GM21723 (cell line): ENCODE results near the gene ATG101.

Experiments used
- ATAC-seq: cut with Tn5 transposase; IDR thresholded peaks from one replicate; pipeline ENCODE4 v1.9.1; 2021; ENCODE audit warnings: mild to moderate bottlenecking, moderate library complexity; ENCODE audit not compliant: unreplicated experiment

The ATG101 gene

DNA sequence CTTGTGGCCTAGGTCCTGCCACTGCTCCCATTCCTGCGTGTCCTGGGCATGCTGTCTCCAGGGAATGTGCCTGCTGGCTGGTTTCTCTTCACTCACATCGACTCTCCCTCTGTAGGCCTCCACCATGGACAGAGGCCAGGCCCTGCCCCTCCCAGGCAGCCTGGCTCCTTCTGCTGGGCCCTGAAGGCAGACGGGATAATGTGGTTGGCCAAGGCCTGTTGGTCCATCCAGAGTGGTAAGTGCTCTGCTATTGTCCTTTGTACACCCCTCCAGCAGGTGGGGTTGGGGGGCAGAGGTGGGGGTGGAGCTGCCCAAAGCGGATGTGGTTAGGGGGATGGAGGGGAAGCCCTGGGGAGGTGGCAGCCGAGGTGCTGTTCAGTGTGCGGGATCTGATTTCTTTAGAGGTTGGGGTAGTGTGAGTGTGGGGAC is 28.1 kb upstream of the ATG101 start:
- ATAC-seq = no peak

DNA sequence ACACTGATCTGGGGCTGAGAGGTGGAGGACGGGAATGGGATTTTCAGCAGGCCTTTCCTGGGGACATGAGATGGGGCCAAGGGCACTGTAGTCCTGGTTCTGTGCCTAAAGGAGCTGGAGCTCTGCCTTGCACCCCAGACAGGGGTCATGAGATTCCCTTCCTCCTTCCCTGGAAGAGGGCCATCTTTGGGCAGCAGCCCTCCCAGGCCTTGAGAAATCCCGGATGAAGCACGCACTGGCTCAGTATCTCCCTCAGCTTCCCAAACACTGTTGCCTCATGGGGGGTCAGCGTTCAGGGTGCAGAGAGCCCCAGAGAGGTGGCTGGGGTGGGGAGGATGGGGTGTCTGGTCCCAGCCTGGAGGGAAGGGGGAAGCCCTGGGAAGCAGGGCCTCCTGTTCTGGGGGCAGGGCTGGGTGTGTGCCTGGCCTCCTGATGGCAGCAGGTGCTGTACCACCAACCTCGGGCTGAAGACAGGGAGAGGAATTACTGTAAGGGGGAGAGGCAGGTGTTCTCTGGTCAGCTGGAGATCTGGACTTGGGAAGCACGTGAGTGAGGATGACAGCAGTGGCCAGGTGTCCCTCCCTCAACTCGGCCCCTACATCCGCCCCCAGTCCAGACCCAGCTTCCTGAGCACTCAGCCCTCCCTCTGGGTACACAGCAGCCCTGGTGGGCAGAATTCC is 26.9 kb upstream of the ATG101 start:
- no peak for ATAC-seq

DNA sequence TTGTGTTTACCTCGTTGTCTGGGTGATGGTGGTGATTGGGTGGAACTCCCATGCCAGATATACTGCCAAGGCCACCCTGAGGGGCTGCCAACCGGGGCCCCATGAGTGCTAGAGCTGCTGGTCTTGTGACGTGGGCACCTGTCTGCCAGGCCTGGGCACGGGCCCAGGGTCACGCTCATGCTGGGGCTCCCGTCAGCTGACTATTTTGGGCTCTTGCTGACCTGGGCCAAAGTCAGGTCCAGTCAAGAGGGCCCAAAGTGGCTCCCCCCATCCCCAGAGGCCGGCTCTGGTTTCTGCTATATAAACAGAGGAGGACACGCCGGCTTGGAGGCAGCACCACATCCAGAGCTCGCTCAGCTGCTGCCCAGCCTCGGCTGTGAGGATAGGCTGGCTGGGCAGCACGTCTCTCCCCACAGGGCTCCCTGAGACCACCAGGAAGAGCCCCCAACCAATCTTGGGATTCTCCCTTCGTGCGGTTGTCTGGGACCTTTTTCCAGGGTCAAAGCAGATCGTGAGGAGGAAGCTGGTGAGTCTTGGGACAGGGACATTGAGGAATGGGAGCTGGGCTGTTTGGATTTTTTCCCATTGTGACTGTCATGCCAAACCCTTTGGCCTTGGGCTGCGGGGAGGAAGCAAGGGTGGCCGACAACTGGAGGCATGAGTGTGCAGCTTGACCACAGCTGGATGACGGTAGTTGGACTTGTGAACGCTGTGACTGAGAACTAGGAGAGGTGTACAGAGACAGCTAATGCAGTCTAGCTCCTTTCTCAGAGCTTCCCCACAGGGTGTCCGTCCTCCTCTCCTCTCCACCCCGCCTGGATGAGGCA is 26.2 kb upstream of the ATG101 start:
- no peak for ATAC-seq

DNA sequence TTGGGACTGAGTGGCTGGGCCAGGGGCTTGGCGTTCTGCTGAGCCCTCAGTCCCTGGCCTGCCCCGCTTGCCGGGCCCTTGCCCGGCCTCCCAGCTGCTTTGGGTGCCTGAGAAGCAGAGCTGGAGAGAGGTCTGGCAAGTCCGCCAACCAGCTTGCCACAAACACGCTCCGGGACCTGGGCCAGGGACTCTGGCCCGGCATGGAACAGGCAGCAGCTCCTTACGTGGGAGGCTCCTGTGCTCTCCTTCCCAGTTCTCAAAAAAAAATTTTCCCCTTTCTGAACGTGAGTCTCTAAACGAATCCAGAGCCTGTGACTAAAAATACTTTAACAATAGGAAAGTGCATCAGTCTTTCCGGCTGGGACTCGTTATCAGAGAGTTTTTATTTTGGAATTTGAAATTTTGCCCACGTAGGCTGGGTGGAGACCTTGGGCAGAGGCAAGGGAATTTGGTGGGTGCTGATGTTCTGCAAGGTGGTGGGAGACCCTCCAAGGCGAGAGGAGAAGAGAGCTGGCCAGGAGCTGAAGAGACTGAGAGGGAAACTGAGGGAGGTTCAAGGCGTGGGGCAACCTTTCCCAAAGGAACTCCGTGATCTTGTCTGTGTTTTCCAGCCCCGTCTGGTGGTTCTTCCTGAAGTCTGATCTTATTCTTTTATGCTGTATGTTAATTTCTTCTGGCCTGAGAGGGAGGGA is 25.3 kb upstream of the ATG101 start:
- no peak for ATAC-seq

DNA sequence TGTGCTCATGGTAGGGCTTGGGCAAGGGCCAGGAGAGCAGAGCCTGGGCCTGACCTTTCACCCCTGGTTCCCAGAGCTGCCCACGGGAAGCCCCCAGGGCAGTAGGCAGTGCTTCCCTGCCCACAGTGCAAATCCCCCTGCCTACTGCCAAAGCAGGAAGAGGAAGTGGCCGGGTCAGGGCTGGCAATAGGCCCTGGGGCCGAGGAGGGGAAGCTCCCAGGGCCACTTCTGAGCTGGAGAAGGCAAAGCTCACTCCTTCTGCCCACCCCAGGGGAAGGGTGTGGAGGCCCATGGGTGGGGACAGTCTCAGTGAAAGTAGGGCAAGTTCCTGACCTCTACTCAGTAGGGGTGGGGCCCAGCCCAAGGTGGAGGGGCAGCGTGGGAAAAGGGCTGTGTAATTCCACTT is 24.0 kb upstream of the ATG101 start:
- ATAC-seq = no peak

DNA sequence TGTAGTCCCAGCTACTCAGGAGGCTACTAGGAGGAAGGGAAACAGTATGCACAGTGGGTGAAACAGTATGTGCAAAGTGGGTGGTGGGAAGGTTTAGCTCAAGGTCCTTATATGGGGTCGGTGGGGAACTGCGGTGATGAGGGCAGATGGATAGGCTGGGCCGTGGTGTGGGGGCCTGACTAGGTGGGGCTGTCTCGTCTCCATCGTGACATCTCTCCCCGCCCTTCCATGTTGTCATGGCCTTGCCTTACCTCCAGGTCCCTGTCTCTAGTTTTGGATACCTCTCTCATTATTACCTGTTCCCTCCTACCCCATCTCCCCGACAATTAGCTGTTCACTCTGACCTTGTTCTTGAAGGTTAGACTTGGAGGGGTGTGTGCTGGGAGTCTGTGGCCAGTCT is 22.9 kb upstream of the ATG101 start:
- ATAC-seq = no peak

DNA sequence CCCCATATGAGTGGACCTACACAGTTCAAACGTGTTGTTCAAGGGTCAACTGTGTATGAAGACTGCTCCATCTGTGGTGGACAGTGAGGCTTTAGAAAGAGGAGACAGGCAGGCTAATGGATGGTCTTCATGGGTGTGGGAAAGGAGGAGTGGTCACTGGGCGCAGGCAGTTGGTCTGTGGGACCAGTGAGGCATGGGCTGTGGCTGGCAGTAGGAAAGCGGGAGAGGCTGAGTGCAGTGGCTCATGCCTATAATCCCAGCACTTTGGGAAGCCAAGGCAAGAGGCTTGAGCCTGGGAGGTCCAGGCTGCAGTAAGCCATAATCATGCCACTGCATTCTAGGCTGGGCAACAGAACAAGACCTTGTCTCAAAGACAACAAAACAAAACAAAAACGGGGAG is 20.5 kb upstream of the ATG101 start:
- no peak for ATAC-seq

DNA sequence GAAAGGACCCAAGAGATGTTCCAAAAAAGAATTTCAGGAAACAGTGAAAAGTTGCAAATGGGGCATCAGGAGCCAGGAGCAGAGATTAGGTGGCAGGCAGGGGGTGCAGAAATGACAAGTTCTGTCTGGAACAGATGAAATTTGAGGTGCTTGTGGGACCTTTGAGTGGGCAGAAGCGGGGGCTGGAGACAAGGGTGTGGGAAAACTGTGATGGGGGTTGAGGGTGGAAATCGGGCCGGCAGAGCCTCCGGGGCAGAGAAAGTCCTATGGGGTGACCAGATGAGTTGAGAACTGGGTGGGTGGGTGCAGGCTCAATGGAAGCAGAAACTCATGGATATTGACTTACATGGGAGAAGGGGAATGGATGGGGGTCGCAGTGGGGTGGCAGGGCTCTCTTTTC is 20.1 kb upstream of the ATG101 start:
- ATAC-seq = no peak

DNA sequence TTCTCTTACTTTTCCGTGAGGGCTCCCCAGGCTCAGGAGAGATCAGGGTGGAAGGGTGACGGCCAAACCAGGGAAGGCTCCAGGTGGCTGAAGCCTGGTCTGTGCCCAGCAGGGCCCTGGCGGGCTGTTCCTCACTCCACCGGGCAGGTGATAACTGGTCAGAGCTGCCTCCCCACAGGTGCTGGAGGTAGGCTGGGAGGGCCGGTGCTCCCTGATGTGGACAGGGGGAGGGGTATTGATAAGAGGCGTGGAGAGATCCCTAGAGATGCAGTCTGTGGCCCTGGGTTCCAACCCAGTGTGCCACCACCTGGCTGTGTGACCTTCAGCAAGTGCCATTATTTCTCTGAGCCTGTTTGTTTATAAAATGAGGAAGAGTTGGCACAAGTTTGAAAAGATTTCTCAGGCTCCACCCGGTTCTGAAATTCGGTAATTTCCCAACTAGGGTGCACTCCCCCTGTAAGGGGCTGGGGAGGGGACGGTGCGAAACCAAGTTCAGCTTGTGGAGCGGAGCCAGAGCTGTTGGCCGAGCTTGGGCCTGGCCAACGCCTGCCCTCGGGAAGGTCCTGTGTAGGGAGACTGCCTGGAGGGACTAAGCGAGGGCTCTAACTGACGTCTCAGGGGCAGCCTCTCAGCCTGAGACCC is 19.5 kb upstream of the ATG101 start:
- ATAC-seq = no peak

DNA sequence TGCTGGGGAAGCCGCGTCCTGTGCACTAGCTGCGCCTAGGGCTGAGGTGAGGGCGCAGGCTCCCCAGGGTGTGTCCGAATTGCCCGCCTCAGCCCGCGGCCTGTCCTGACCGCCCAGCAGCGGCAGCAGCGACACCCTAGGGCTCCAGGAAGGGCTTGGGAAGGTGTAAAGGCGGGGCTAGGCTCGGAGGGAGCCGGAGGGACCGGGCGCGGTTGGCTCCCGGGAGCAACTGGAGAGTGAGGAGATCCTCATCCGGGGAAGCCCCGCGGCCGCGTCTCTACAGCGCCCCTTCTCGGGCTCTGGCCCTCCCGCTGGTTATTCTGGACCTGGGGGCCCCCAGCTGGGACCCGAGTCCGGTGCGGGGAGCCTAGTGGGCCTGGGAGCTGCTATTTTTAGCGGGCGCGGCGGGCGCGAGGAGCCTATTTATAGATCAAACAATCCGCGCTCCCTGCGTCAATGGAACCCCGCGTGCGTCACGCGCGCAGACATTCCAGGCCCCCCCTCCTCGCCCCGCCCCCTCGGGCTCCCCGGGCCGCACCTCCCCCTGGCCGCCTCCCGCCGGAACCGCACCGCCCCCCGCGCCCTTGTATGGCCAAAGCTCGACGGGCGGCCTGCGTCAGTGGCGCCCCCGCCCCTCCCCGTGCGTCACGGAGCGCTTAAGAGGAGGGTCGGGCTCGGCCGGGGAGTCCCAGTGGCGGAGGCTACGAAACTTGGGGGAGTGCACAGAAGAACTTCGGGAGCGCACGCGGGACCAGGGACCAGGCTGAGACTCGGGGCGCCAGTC is 18.8 kb upstream of the ATG101 start, which contains the start of gene NR4A1:
NR4A1 (plus strand) TSS at position 685 of the 784 bp plus-strand sequence. CDS start 2,887 bp downstream, outside the sequence.
- ATAC-seq = peak; percentile 83

DNA sequence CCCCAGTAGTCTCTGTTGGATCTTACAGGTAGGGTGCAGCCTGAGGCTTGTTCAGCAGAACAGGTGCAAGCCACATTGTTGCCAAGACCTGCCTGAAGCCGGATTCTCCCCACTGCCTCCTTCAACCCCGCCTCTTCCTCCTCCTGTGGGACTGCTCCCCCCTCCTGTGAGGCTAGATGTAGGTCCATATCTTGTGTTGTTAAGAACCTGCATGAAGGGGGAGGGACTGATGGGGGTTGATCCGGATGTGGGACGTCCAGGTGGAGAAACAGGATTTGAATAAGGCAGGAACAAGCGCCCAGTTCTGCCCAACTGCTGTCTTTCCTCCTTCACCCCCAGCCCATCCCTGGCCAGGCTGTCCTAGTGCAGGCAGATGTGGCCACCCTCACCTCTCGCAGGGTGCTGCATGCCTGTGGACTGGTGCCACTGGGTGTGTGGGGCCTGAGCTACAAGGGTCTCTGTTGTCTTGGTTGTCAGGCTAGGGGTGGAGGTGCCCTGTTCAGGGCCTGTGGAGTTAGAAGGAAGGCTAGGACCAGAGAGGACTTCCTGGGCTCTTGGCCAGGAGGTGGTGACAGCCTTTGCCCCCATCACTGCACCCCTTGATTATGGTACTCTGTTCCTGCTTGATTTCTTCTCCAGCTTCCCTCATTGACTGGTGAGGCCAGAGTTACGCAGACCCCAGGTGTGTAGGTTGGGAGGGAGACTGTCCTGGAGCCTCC is 17.2 kb upstream of the ATG101 start:
- ATAC-seq = no peak

DNA sequence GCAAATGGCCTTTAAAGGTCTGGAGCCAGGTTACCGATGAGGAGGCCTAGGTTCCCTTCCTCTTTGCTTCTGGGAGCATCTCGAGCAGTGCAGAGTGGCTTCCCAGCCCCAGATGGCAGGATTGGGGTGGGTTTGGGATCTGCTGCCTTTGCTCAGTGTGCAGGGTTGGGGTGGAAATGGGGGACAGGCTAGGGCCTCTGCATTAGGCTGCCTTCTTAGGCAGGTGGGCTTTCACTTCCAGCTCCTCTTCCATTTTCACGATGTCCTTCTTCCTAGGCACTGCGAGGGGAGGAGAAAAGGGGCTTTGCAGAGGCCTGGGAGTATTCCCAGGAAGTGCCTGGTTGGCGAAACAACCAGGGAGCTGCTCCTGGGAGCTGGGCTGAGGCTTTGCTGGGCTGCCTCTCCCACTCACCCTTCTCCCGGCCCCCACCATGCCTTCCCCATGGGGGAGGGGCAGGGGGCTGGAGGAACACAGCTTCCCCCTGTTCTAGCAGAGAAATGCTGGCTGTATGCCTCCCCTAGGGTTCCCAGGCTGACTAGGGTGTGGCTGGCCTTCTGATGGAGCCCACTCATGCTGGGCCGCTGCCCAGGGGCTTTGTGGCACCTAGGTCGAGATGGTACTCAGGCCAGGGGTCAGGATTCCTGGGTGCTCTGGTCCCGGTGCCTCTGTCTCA is 16.1 kb upstream of the ATG101 start:
- no peak for ATAC-seq

DNA sequence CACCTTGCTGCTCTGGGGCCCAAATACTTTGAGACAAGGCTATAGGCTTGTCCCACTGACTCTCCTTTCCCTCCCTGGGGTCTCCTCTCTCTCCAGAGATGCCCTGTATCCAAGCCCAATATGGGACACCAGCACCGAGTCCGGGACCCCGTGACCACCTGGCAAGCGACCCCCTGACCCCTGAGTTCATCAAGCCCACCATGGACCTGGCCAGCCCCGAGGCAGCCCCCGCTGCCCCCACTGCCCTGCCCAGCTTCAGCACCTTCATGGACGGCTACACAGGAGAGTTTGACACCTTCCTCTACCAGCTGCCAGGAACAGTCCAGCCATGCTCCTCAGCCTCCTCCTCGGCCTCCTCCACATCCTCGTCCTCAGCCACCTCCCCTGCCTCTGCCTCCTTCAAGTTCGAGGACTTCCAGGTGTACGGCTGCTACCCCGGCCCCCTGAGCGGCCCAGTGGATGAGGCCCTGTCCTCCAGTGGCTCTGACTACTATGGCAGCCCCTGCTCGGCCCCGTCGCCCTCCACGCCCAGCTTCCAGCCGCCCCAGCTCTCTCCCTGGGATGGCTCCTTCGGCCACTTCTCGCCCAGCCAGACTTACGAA is 15.4 kb upstream of the ATG101 start:
- no peak for ATAC-seq

DNA sequence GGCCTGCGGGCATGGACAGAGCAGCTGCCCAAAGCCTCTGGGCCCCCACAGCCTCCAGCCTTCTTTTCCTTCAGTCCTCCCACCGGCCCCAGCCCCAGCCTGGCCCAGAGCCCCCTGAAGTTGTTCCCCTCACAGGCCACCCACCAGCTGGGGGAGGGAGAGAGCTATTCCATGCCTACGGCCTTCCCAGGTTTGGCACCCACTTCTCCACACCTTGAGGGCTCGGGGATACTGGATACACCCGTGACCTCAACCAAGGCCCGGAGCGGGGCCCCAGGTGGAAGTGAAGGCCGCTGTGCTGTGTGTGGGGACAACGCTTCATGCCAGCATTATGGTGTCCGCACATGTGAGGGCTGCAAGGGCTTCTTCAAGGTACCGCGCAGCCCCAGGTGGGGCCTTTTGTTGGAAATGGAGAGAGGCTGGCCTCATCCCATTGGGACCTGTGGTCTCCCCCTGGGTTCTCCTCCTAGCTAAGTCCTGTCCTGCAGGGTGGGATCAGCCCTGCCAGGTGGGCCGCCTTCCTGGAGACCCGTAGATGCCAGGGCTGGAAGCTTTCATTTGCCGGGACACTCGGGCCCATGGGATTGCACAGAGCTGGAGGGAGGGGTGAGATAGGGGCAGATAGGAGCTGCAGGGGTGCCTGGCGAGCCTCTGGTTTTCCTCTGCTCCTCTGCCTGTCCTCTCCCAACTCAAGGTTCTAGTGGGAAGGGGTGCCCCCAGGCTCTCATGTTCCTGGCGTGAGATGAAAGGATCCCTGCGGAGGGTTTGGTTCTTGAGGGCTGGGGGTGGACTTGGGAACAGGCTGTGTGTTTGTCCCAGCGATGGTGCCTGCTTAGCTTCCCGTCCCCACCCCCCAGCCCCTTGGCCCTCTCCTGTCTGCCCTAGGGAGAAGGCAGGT is 14.7 kb upstream of the ATG101 start:
- ATAC-seq = no peak

DNA sequence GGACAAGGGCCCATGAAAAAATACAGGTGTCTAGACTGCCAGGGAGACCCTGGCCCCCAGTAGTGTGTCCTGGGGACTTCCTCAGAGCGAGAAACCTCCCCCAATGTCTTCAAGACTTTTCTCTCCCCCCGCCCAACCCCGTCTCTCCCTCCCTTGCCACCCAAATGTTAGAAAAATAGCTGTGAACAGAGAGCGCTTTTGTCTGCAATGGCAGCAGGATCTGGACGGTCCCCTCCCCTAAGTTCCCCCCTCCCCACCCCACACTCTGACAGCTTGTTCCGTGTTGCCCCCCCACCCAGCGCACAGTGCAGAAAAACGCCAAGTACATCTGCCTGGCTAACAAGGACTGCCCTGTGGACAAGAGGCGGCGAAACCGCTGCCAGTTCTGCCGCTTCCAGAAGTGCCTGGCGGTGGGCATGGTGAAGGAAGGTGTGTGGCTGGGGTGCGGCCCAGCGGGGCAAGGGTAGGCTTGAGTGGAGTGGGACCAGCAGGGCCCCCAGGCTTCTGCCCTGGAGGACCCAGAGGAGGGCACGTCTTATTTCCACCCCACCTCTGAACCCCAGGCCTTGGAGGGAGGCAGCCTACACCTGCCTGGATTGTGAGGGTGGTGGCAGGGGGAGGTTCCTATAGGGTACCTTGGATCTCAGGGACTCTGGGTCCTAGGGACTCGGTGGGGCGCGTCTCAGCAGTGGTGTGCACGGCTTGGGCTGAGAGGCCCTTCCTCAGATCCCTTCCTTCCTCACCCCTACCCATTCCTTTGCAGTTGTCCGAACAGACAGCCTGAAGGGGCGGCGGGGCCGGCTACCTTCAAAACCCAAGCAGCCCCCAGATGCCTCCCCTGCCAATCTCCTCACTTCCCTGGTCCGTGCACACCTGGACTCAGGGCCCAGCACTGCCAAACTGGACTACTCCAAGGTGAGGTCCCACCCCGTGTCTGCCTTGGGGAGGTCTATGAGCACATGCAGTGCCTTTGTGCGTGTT is 13.8 kb upstream of the ATG101 start:
- no peak for ATAC-seq

DNA sequence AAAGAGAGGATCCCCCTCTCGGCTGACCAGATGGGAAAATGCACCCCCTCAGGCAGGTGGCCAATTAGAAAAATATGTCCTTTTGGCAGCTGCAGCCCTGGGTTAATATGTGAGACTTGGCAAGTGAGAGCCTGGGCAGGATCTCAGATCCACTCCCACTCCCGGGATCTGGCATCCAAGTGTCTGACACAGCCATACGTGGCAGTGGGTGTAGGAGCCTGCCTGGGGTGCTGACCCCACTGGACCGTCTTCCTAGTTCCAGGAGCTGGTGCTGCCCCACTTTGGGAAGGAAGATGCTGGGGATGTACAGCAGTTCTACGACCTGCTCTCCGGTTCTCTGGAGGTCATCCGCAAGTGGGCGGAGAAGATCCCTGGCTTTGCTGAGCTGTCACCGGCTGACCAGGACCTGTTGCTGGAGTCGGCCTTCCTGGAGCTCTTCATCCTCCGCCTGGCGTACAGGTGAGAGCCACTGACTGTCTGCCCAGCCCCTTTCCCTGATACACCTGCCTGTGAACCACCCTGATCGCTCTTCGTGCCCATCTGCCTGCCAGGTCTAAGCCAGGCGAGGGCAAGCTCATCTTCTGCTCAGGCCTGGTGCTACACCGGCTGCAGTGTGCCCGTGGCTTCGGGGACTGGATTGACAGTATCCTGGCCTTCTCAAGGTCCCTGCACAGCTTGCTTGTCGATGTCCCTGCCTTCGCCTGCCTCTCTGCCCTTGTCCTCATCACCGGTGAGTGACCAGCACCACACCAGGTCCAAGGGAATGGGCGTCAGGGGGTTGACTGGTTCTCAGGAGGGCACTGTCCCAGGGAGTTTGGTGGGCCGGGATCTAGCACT is 12.8 kb upstream of the ATG101 start:
- ATAC-seq = no peak
